GM12891 (cell line): ENCODE results near the gene PCA3.

Experiments
- PAX5 ChIP-seq: IDR thresholded peaks from 2 replicates; pipeline ENCODE4 v1.6.1; 2011; ENCODE audit warnings: low read length, moderate library complexity, mild to moderate bottlenecking; ENCODE audit not compliant: insufficient read depth, severe bottlenecking
- POLR2A ChIP-seq: IDR thresholded peaks from 2 replicates; pipeline ENCODE4 v1.6.1; 2011; ENCODE audit warnings: low read depth, low read length, control low read depth
- POLR2AphosphoS5 ChIP-seq: IDR thresholded peaks from 2 replicates; pipeline ENCODE4 v1.6.1; 2011; ENCODE audit warnings: low read depth, low read length, control low read depth
- POU2F2 ChIP-seq: IDR thresholded peaks from 2 replicates; pipeline ENCODE4 v1.6.1; 2011; ENCODE audit warnings: low read depth, mild to moderate bottlenecking, control low read depth, low read length, moderate library complexity
- SPI1 ChIP-seq: IDR thresholded peaks from 2 replicates; pipeline ENCODE4 v1.6.1; 2011; ENCODE audit warnings: low read depth, low read length, control low read depth
- TAF1 ChIP-seq: IDR thresholded peaks from 2 replicates; pipeline ENCODE4 v1.6.1; 2011; ENCODE audit warnings: low read depth, low read length, control low read depth

GRCh38 chr9:76732341-76732958, 31.8 kb upstream of the PCA3 start:
- TF ChIP-seq POLR2A (no peak), PAX5 (no peak), TAF1 (no peak), POLR2AphosphoS5 (no peak), SPI1 (no peak), POU2F2 (no peak)
